ENCODE data around the gene SLC12A4. TPM values are rescaled to one million over a fixed set of nuclear protein-coding genes. Genes with fewer than 3 reads are reported as not detected.
"Not testable (repeated sequence)": the region's sequence is repeated elsewhere in the genome, so short reads cannot be mapped to it uniquely, and the experiment has no call there.

Gene SLC12A4
- total RNA-seq, 1 donor, result 79.3 TPM

- peaks cover 50% of the 10 kb centered on the region for H3K79me2 ChIP-seq (ENCODE audit: insufficient read depth, low read length)
- H3K27me3 ChIP-seq (ENCODE audit: insufficient read depth, low read length), result no peaks in the 10 kb centered on the region
- peak overlapping the region; percentile 65 for H3K27ac ChIP-seq (ENCODE audit: low read depth, low read length)
- TF ChIP-seq CTCF (IDR thresholded peaks at IDR 0.05; ENCODE audit: extremely low read depth, low read depth, low read length), result no peak
- H3K36me3 ChIP-seq (ENCODE audit: insufficient read depth, low read length), result peaks cover 16% of the 10 kb centered on the region
- H3K4me2 ChIP-seq (ENCODE audit: insufficient read depth, low read length), result no peak overlapping the region
- H3K4me3 ChIP-seq (ENCODE audit: insufficient read depth, low read length), result no peak overlapping the region
- peaks cover 25% of the 10 kb centered on the region for H3K4me1 ChIP-seq (ENCODE audit: insufficient read depth, low read length)
- H4K20me1 ChIP-seq (ENCODE audit: insufficient read depth, low read length), result peaks cover 53% of the 10 kb centered on the region
- no peaks in the 10 kb centered on the region for H3K9me3 ChIP-seq (ENCODE audit: low read depth, low read length)
- DNase-seq (ENCODE audit: insufficient read length, low spot score, missing footprints), result peak; percentile 15
- H2AFZ ChIP-seq (ENCODE audit: low read length), result no peak overlapping the region
These were observed 52.4 kb downstream of the SLC12A4 start for GRCh38 chr16:67915831-67916723.

DNA sequence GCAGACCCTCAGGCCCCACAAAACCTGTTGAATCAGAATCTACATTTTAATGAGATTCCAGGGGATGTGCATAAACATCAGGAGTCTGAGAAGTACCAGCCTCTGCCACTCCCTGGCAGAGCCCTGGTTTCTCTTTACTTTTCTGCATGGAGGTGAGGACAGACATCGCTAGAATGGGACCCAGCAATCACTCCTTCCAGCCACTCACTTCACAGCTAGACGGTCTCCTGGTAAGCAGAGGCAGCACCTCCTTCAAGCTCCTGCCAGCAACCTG, 53.0 kb downstream of the SLC12A4 start:
- H3K79me2 ChIP-seq (ENCODE audit: insufficient read depth, low read length), result peaks cover 51% of the 10 kb centered on the region
- H3K27ac ChIP-seq (ENCODE audit: low read depth, low read length); H3K27me3 ChIP-seq (ENCODE audit: insufficient read depth, low read length); H2AFZ ChIP-seq (ENCODE audit: low read length); DNase-seq (ENCODE audit: insufficient read length, low spot score, missing footprints); H3K9me3 ChIP-seq (ENCODE audit: low read depth, low read length); H3K4me2 ChIP-seq (ENCODE audit: insufficient read depth, low read length); H3K4me3 ChIP-seq (ENCODE audit: insufficient read depth, low read length): not testable (repeated sequence)
- H3K4me1 ChIP-seq (ENCODE audit: insufficient read depth, low read length), result peaks cover 25% of the 10 kb centered on the region
- H4K20me1 ChIP-seq (ENCODE audit: insufficient read depth, low read length), result peaks cover 54% of the 10 kb centered on the region
- peaks cover 21% of the 10 kb centered on the region for H3K36me3 ChIP-seq (ENCODE audit: insufficient read depth, low read length)

GRCh38 chr16:67914758-67915495, 53.5 kb downstream of the SLC12A4 start:
- Histone ChIP-seq H3K36me3 (ENCODE audit: insufficient read depth, low read length) (peaks cover 22% of the 10 kb centered on the region), H3K4me3 (ENCODE audit: insufficient read depth, low read length) (no peak overlapping the region), H3K9me3 (ENCODE audit: low read depth, low read length) (no peaks in the 10 kb centered on the region), H3K79me2 (ENCODE audit: insufficient read depth, low read length) (peaks cover 49% of the 10 kb centered on the region), H2AFZ (ENCODE audit: low read length) (no peak overlapping the region), H3K4me2 (ENCODE audit: insufficient read depth, low read length) (no peak overlapping the region), H3K4me1 (ENCODE audit: insufficient read depth, low read length) (peaks cover 25% of the 10 kb centered on the region), H3K27ac (ENCODE audit: low read depth, low read length) (no peak overlapping the region), H4K20me1 (ENCODE audit: insufficient read depth, low read length) (peaks cover 51% of the 10 kb centered on the region), H3K27me3 (ENCODE audit: insufficient read depth, low read length) (no peaks in the 10 kb centered on the region)
- TF ChIP-seq CTCF (IDR thresholded peaks at IDR 0.05; ENCODE audit: extremely low read depth, low read depth, low read length), result no peak
- DNase-seq (ENCODE audit: insufficient read length, low spot score, missing footprints), result peak; percentile 15

- H3K27ac ChIP-seq (ENCODE audit: low read depth, low read length), result no peak overlapping the region
- peak; percentile 59 for DNase-seq (ENCODE audit: insufficient read length, low spot score, missing footprints)
- H3K9me3 ChIP-seq (ENCODE audit: low read depth, low read length), result no peaks in the 10 kb centered on the region
- TF ChIP-seq CTCF (IDR thresholded peaks at IDR 0.05; ENCODE audit: extremely low read depth, low read depth, low read length), result no peak
- no peaks in the 10 kb centered on the region for H3K4me1 ChIP-seq (ENCODE audit: insufficient read depth, low read length)
- no peaks in the 10 kb centered on the region for H3K27me3 ChIP-seq (ENCODE audit: insufficient read depth, low read length)
- no peak overlapping the region for H2AFZ ChIP-seq (ENCODE audit: low read length)
- peaks cover 24% of the 10 kb centered on the region for H3K79me2 ChIP-seq (ENCODE audit: insufficient read depth, low read length)
- peaks cover 15% of the 10 kb centered on the region for H4K20me1 ChIP-seq (ENCODE audit: insufficient read depth, low read length)
- H3K36me3 ChIP-seq (ENCODE audit: insufficient read depth, low read length), result peaks cover 18% of the 10 kb centered on the region
- H3K4me2 ChIP-seq (ENCODE audit: insufficient read depth, low read length), result no peak overlapping the region
- no peak overlapping the region for H3K4me3 ChIP-seq (ENCODE audit: insufficient read depth, low read length)
These were observed 58.3 kb downstream of the SLC12A4 start for GRCh38 chr16:67910158-67910557.

Measured in osteoblast (primary cell).